ENCODE measurements around the gene TRABD2A.
"Not testable (repeated sequence)": the region's sequence is repeated elsewhere in the genome, so short reads cannot be mapped to it uniquely, and the experiment has no call there.

The TRABD2A gene

GRCh38 chr2:84880645-84881521 lies at the start of gene TRABD2A:
Gene TRABD2A (minus strand): TSS chr2:84881084. CDS start chr2:84881039, 45 bp downstream.
- DNase-seq = peak in 1 of 2 experiments; percentile 20

- no peak for DNase-seq
Measured at GRCh38 chr2:84927275-84927627, 46.4 kb upstream of the TRABD2A start.

- peak; percentile 88 to 97 for DNase-seq
Measured at GRCh38 chr2:84925724-84926376, 45.0 kb upstream of the TRABD2A start.

GRCh38 chr2:84925336-84925723 lies 44.4 kb upstream of the TRABD2A start:
- no peak for DNase-seq

- peak in 1 of 2 experiments; percentile 5 for DNase-seq
Measured at GRCh38 chr2:84924173-84925106, 43.6 kb upstream of the TRABD2A start.

GRCh38 chr2:84923009-84923408 lies 42.1 kb upstream of the TRABD2A start:
- no peak for DNase-seq

GRCh38 chr2:84919885-84920580 lies 39.1 kb upstream of the TRABD2A start:
- no peak for DNase-seq

- no peak for DNase-seq
Measured at GRCh38 chr2:84918430-84918829, 37.5 kb upstream of the TRABD2A start.

- DNase-seq = not testable (repeated sequence)
Measured at GRCh38 chr2:84917821-84918220, 36.9 kb upstream of the TRABD2A start.

GRCh38 chr2:84915675-84916074 lies 34.8 kb upstream of the TRABD2A start:
- not testable (repeated sequence) for DNase-seq

GRCh38 chr2:84914334-84914733 lies 33.5 kb upstream of the TRABD2A start:
- no peak for DNase-seq

GRCh38 chr2:84912984-84913383 lies 32.1 kb upstream of the TRABD2A start:
- DNase-seq = no peak

GRCh38 chr2:84911135-84911678 lies 30.3 kb upstream of the TRABD2A start:
- DNase-seq = no peak

GRCh38 chr2:84908948-84909713 lies 28.2 kb upstream of the TRABD2A start:
- no peak for DNase-seq

- DNase-seq = peak; percentile 19 to 45
Measured at GRCh38 chr2:84906900-84907714, 26.2 kb upstream of the TRABD2A start.

- DNase-seq = peak in 1 of 2 experiments; percentile 47
Measured at GRCh38 chr2:84906108-84906899, 25.4 kb upstream of the TRABD2A start.

- DNase-seq = peak; percentile 25 to 82
Measured at GRCh38 chr2:84905181-84906107, 24.6 kb upstream of the TRABD2A start, which contains the start of gene TMSB10. Gene TMSB10 (plus strand): TSS chr2:84905656.

GRCh38 chr2:84904717-84905174 lies 23.9 kb upstream of the TRABD2A start:
- DNase-seq = peak in 1 of 2 experiments; percentile 58

Data from NCI-H526 (cell line).